GM19193 (cell line): ENCODE measurements around the gene SPOUT1.

ENCODE experiments used
- POLR2A ChIP-seq: IDR thresholded peaks from 4 replicates; pipeline ENCODE4 v1.6.1; 2011; ENCODE audit not compliant: insufficient read depth, insufficient read length; ENCODE audit errors: extremely low read depth

Gene SPOUT1

GRCh38 chr9:128836509-128837145 lies 7.0 kb upstream of the SPOUT1 start:
- no peak for TF ChIP-seq POLR2A

GRCh38 chr9:128835246-128836210 lies 5.9 kb upstream of the SPOUT1 start:
- TF ChIP-seq POLR2A = no peak

GRCh38 chr9:128833696-128834095 lies 4.1 kb upstream of the SPOUT1 start:
- TF ChIP-seq POLR2A = no peak

- no peak for TF ChIP-seq POLR2A
These were observed 708 bp downstream of the SPOUT1 start for GRCh38 chr9:128828719-128829452.

GRCh38 chr9:128828267-128828666 lies 1.3 kb downstream of the SPOUT1 start:
- TF ChIP-seq POLR2A = no peak

- TF ChIP-seq POLR2A = no peak
These were observed 3.5 kb downstream of the SPOUT1 start for GRCh38 chr9:128825923-128826700.

- TF ChIP-seq POLR2A = no peak
These were observed 4.7 kb downstream of the SPOUT1 start for GRCh38 chr9:128824911-128825310.

GRCh38 chr9:128823903-128824406 lies 5.6 kb downstream of the SPOUT1 start:
- TF ChIP-seq POLR2A = no peak

- TF ChIP-seq POLR2A = no peak
These were observed 6.2 kb downstream of the SPOUT1 start for GRCh38 chr9:128823362-128823902.

GRCh38 chr9:128822407-128823042 lies 7.1 kb downstream of the SPOUT1 start:
- TF ChIP-seq POLR2A = no peak

GRCh38 chr9:128821584-128822406 lies 7.8 kb downstream of the SPOUT1 start:
- no peak for TF ChIP-seq POLR2A

- no peak for TF ChIP-seq POLR2A
These were observed 8.7 kb downstream of the SPOUT1 start for GRCh38 chr9:128820665-128821583.
